Gastroesophageal sphincter (tissue), 3 donors: Measurements from ENCODE around the gene STON1.

ENCODE experiments used
- POLR2A ChIP-seq, 2 donors: fragments of 450-650 bp; IDR thresholded peaks; one replicate each; pipeline ENCODE4 v1.6.1; 2017; ENCODE audit warnings: antibody characterized with exemption in 2 of 2, mild to moderate bottlenecking in 2 of 2, moderate library complexity in 1 of 2
- POLR2AphosphoS5 ChIP-seq: sonication (generic); formaldehyde crosslinking; IDR thresholded peaks from one replicate; pipeline ENCODE4 v1.6.1; 2017; ENCODE audit warnings: antibody characterized with exemption
- TF ChIP-seq, protein P1 (sequence below), 4 experiments: fragments of 200-600 bp in 2 of 4; fragments of 450-650 bp in 2 of 4; sonication (generic) in 1 of 4; IDR thresholded peaks; one replicate each; pipeline ENCODE4 v1.5.1; 2017 to 2019; ENCODE audit warnings: antibody characterized with exemption in 4 of 4, mild to moderate bottlenecking in 2 of 4, moderate library complexity in 2 of 4

- TF ChIP-seq, protein P1, sequence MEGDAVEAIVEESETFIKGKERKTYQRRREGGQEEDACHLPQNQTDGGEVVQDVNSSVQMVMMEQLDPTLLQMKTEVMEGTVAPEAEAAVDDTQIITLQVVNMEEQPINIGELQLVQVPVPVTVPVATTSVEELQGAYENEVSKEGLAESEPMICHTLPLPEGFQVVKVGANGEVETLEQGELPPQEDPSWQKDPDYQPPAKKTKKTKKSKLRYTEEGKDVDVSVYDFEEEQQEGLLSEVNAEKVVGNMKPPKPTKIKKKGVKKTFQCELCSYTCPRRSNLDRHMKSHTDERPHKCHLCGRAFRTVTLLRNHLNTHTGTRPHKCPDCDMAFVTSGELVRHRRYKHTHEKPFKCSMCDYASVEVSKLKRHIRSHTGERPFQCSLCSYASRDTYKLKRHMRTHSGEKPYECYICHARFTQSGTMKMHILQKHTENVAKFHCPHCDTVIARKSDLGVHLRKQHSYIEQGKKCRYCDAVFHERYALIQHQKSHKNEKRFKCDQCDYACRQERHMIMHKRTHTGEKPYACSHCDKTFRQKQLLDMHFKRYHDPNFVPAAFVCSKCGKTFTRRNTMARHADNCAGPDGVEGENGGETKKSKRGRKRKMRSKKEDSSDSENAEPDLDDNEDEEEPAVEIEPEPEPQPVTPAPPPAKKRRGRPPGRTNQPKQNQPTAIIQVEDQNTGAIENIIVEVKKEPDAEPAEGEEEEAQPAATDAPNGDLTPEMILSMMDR (IDR thresholded peaks at IDR 0.05) = no peak
- TF ChIP-seq POLR2AphosphoS5 (no peak), POLR2A (IDR thresholded peaks at IDR 0.05) (no peak)
Measured at GRCh38 chr2:48583961-48584360, 54.0 kb downstream of the STON1 start.
